ENCODE data around the gene ACSF3.

The ACSF3 gene

GRCh38 chr16:89114159-89114981 is 20.7 kb downstream of the ACSF3 start:
- DNase-seq: peak; percentile 67

GRCh38 chr16:89115216-89115861 is 21.7 kb downstream of the ACSF3 start:
- DNase-seq: peak; percentile 94

GRCh38 chr16:89116341-89117226 is 22.9 kb downstream of the ACSF3 start:
- DNase-seq: no peak

GRCh38 chr16:89117227-89117974 is 23.7 kb downstream of the ACSF3 start:
- DNase-seq: no peak

- DNase-seq: no peak
These were observed 24.3 kb downstream of the ACSF3 start for GRCh38 chr16:89117975-89118289.

- DNase-seq: no peak
These were observed 24.9 kb downstream of the ACSF3 start for GRCh38 chr16:89118361-89119165.

- DNase-seq: no peak
These were observed 25.5 kb downstream of the ACSF3 start for GRCh38 chr16:89119166-89119621.

- DNase-seq: no peak
These were observed 26.0 kb downstream of the ACSF3 start for GRCh38 chr16:89119661-89120141.

GRCh38 chr16:89120281-89120680 is 26.6 kb downstream of the ACSF3 start:
- no peak for DNase-seq

GRCh38 chr16:89120921-89121351 is 27.3 kb downstream of the ACSF3 start:
- DNase-seq: no peak

- no peak for DNase-seq
These were observed 28.2 kb downstream of the ACSF3 start for GRCh38 chr16:89121691-89122321.

GRCh38 chr16:89122322-89122851 is 28.7 kb downstream of the ACSF3 start:
- DNase-seq: peak; percentile 85

- no peak for DNase-seq
These were observed 29.6 kb downstream of the ACSF3 start for GRCh38 chr16:89123001-89123830.

- DNase-seq: no peak
These were observed 30.1 kb downstream of the ACSF3 start for GRCh38 chr16:89123831-89124100.

- no peak for DNase-seq
These were observed 35.7 kb downstream of the ACSF3 start for GRCh38 chr16:89129378-89129777.

GRCh38 chr16:89130448-89130847 is 36.8 kb downstream of the ACSF3 start:
- no peak for DNase-seq

GRCh38 chr16:89131783-89132182 is 38.1 kb downstream of the ACSF3 start:
- DNase-seq: no peak

- DNase-seq: peak; percentile 52
These were observed 38.7 kb downstream of the ACSF3 start for GRCh38 chr16:89132194-89133005.

- no peak for DNase-seq
These were observed 39.9 kb downstream of the ACSF3 start for GRCh38 chr16:89133457-89134127.
